Ramos (cell line): ENCODE data around the gene ABHD2.
"Not testable (repeated sequence)": the region's sequence is repeated elsewhere in the genome, so short reads cannot be mapped to it uniquely, and the experiment has no call there.

Experiments
- in situ Hi-C: fragments of 300-500 bp; cut with MboI; formaldehyde crosslinking; loops from one replicate; pipeline ENCODE4 v1.14.3; 2022; ENCODE audit warnings: low sequenced_read_pairs; ENCODE audit not compliant: unreplicated experiment

The ABHD2 gene

DNA sequence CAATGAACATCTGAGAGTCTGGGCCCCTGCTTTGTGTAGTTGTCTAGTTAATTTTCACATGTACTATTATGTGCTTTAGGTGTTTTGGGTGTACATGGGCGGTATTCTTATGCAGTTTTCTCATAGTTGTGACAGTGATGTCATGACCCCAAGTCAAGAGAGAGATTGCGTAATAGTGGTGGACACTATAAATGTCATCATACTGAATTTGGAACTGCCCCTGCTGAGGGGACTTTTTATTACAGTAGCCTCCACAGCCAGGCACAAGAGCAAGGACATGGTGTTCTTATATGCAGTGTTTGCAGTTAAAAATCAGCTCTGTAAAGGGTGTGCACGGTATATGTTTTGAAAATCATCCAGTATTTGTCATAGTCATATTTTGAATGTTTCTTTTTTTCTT is 29.5 kb downstream of the ABHD2 start:
- in situ Hi-C loops: no loop called here

DNA sequence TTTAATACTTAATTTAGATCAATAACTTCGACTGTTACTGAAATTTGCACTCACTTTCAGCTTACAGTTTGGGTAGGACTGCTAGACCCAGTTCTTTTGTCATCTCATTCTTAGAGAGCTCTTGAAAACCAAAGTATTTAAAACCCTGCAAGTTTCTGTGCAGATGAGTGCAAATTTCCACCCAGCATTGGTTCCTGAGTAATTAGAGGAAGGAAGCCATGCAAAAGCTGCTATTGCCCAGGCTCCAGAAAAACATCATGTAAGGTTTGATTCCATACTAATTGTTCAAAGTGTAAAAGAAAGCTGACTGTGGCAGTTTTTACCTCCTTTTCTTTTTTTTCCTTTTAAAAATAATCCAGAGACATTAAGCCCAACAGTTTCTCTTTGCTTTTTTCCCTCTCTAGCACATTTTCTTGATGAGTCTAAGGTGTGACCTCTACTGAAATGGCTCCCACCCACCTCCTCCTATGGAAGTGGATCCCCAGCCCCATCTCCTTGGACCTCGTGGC is 30.3 kb downstream of the ABHD2 start:
- in situ Hi-C loops: no loop called here

DNA sequence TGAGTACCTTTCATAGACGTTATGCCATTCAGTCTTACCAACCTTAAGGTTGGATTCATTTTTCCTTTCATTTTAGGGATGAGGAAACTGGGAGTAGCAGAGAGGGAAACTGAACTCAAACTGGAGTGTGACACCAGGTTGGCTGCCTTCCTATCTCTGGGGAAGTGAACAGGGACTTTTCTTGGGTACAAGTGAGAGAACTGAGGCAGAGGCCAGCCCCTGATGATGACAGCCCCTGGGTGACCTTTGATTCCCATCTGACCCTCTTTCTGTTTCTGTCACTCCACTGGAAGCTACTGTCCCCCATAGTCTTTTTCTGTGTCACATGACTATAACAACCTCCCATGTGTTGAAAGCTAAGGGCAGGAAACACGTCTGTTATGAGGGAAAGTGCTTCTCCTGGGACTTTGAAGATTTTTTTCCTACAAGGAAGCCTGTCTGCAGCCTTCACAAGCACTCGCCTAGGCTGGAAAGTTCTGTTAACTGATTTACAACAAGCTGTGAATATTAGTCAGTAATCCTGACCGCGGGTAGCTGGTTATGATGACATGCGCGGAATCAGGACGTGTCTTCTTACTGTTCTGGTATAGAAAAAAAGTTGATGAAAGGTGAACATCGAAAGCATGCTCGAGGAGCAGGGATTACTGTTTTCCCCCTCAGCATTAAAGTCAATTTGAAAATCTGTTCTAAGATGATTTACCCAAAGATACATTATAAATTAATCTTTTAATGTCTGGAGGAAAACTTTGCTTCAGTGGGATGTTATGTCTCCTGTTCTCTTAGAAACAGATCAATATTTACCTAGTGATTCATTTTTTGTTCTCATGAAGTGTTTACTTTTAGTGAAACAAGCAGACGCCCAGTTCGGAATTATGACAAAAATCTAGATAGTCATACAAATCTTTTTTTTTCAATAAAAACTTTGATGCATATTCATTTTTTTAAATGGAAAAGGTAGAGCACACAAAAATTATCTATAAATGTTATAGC is 31.5 kb downstream of the ABHD2 start:
- in situ Hi-C loops: no loop called here

DNA sequence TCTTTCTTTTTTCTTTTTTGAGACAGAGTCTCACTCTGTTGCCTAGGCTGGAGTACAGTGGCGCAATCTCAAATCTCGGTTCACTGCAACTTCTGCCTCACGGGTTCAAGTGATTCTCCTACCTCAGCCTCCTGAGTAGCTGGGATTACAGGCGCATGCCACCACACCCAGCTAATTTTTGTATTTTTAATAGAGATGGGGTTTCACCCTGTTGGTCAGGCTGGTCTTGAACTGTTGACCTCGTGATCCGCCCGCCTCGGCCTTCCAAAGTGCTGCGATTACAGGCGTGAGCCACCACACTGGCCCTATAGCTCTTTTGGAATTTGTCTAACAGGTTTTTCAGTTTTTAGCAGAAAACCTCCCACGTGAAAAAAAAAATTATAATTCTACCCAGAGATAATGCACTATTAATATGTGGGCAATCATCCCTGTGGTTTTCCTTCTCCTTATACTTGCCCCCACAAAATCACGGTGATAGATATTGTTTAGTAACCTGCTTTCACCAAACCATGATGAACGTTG is 32.3 kb downstream of the ABHD2 start:
- in situ Hi-C loops: not testable (repeated sequence)

DNA sequence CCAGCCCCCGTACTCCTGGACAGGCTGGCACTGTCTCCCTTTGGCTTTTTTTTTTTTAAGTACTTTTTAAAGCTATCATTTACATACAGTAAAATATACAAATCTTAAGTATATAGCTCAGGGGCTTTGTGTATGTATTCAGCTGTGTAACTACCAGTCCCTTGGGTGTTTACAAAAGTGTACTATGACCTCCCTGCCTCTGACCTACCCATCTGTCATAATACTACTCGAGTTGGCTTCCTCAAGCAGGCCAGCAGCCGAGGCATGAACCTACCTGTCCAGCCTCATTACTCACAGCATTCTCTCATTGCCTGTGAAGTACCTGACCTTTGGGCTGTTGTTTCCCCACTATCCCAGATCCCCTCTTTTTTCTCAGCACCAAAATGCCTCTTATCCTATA is 33.2 kb downstream of the ABHD2 start:
- in situ Hi-C loops: no loop called here

DNA sequence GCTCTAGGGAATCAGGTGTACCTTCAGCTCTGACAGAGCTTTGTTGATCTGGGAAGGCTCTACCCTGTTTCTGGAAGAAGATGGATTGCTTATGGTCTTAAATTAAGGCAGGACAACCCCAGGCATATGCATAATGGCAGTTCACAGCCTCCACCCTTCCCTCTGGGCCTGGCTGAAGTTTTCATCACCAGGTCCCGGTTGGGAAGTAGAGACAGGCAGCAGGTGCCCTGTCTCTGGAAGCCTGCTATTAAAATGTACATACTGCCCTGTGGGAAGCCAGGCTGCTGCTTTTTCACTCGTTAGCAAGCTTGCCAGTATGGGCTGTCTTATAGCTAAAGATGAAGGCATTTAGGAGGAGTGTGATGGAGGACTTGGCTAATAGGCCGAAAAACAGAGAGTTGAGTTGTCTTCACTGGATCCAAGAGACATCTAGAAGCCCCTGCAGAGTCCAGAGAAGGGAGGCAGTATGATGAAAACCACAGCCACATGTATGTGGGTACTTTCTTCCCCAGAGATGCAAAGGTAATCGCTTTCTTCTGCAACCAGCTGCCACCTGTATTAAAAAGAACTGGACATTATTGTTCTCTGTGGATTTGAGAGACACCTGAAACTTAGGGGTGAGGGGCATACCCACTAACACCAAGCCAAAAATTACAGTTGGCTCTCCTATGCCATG is 34.4 kb downstream of the ABHD2 start:
- in situ Hi-C loops: no loop called here

DNA sequence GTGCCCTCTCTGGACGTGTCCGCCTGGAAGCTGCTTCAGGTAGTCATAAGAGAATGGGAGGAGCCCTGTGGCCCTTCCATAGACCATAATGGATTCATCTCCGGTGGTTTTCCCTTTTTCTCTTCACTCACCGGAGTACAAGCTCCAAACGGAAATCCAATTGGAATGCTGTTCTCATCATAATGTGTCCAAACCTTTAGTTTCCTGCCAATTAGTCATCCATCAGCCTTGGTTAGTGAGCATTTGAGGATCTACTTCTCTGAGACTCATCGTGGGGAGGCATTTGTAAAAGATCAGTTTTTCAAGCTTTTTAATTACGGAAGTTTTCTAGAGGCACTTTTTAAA is 34.9 kb downstream of the ABHD2 start:
- in situ Hi-C loops: no loop called here

DNA sequence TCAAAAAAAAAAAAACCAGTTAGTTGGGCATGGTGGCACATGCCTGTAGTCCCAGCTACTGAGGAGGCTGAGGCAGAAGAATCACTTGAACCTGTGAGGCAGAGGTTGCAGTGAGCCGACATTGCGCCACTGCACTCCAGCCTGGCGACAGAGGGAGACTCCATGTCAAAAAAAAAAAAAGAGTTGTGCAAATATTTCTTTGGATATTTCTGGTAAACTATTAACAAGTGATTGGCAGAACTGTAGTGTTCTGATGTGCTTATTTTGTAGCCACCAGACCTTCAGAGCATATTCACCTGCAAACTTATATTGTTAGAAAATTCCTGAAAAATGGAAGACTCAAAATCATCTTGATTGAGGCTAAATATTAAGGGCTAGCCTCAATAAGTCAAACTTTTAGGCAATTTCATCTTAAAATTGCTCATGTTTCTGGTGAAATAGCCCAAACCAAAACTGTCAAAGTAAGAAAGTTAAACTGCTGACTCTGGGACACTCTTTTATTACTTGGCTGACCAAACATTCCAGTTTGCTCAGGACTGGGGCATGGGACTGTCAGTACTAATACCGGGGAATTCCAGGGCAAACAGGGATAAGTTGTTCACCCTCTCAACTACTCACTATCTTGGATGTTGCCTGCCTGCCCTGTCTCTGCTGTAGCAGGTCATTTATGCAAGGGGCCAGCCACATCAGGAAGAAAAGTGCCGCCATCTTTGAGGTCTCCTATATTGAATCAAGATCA is 37.0 kb downstream of the ABHD2 start:
- in situ Hi-C loops: loop anchor here (5.0 kb wide), 1 partner anchor 68 kb away; no protein-coding TSS in a partner anchor

DNA sequence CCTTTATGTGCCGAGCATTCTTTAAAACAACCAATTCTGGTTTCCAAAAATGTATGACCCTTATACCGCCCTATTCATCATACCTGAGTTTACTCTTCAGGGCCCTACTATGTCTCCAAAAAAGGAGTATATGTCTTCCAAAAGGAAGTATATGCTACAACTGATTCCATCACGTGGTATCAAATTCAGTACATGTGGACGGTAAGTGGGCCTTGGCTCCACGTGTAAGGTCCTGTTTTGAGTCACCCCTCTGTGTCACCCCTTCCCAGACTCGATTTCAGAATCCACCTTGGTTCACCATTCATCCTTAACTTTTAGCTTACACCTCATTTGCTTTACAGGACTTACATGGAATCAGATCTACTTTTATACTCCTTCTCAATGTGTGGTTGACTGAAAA is 37.8 kb downstream of the ABHD2 start:
- in situ Hi-C loops: loop anchor here (5.0 kb wide), 1 partner anchor 69 kb away; no protein-coding TSS in a partner anchor

DNA sequence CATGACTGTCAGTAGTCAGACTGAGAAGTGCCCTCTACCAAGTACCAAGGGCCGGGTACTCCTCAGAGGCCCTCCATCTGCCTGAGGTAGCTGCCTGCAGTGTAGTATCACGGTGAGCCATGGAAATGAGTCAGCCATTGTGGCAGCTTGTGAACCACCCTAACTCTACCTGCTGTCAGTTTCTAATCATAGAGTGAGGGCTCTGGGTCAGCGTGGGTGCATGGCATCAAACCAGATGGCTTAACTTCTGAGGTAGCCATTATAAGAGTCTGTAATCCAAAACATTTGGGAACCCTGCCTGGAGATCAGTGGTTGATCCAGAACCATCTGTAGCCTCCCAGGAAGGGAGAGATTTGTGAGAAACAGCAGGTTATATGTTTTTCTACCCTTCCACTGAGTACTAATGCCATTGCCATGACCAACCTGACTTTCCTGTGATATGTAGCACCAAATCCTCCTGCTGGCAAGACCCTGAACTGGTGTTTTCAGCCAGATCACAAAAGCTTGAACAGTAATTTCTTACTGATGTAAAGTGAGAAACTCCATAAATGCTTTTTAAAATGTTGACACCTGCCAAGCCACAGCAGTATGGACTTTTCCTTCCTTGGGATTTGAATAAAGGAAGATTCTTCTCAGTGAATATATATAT is 38.9 kb downstream of the ABHD2 start:
- in situ Hi-C loops: loop anchor here (5.0 kb wide), 1 partner anchor 70 kb away; no protein-coding TSS in a partner anchor

DNA sequence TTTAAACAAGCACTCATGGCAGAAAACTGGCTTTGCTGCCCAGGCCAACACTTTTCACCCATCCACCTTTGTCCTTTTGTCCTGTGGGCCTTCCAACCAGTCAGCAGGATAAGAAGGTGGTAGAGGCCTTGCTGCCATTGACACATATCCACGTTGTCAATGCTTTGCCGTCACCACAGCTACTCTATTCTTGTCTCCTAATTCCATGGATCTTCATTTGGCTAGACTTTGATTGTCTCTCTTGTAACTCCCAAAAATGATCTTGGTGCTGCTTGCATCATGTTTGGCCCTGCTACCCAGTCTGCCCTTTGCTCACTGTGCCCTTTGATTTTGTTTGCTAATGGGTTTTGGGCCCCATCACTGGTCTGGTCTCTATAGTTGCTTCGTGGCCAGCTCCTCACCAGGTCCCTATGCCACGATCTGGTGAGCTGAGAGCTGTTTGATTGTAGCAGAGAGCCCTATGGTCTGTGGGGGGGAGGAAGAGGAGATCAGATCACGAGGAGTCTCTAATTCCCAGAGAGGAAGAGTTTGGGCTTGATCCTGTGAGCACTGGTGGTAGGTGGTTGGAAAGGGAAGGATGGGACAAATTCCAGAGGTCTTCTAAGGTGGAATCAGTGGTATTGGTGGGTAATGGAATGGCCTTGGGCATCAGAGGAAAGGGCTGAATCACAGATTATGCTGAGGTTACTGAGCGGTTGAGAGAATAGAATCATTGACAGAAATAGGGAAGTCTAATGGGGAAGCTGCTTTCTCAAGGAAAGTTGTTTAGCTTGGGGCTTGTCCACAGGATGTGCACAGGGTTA is 40.3 kb downstream of the ABHD2 start:
- in situ Hi-C loops: loop anchor here (5.0 kb wide), 1 partner anchor 71 kb away; no protein-coding TSS in a partner anchor

DNA sequence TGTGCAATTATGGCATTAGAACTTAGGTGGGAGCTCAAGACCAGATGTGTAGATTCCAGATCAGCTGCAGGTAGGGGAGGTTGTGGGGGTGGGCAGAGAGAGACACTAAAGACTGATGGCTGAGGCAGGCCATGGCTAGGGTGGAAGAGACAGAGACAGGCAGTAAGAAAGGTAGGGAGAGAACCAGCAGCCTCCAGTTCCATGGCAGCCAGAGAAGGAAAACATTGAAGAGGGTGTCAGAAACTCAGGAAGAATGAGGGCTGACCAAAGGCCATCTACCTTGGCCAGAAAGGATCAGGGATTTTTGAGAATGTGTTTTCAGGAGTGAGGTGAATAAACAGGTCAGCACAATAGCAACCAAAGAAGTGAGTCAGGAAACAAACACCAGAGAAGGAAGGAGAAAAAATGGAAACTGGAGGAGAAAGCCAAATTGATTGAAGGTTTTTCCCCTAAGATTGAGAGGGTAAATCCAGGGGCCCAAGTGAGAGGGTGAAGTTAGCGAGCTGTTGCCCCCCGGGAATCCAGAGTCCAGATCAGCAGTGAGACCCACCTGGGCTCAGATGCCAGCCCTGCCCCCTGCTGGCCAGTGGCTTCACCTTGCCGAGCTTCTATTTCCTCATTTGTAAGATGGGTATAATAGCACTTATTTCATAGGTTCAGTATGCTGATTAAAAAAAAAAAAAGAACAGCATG is 41.0 kb downstream of the ABHD2 start:
- in situ Hi-C loops: loop anchor here (5.0 kb wide), 1 partner anchor 72 kb away; no protein-coding TSS in a partner anchor

DNA sequence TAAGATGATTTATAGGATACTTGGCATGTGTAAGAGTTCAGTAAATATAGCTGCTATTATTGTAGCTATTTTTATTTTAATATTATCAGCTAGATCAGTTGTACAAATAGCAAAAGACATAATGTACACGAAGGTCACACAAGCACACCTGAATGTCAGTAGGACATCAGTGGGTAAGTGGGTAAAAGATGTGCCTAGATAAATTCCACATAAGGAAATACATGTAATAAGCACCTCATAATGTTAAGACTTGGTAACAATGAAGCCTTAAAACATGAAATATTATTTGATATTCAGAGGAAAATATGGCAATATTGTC is 41.5 kb downstream of the ABHD2 start:
- in situ Hi-C loops: loop anchor here (5.0 kb wide), 1 partner anchor 72 kb away; no protein-coding TSS in a partner anchor

DNA sequence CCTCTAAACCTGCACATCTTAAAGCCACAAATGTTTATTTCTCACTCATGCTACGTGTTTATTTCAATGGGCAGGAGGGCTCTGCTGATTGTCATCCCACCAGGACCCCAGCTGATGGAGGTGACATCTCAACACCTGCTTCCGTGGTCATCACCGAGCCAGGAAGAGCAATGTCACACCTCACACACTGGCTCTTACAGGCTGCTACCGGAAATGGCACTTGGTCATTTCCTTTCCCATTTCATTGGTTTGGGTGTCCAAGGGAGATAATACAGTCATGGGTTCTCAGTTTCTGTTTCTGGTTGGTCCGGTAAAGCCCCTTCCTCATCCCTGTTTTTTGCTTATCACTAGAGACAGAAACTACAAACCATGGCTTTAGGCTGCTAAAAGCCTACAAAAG is 41.9 kb downstream of the ABHD2 start:
- in situ Hi-C loops: no loop called here

DNA sequence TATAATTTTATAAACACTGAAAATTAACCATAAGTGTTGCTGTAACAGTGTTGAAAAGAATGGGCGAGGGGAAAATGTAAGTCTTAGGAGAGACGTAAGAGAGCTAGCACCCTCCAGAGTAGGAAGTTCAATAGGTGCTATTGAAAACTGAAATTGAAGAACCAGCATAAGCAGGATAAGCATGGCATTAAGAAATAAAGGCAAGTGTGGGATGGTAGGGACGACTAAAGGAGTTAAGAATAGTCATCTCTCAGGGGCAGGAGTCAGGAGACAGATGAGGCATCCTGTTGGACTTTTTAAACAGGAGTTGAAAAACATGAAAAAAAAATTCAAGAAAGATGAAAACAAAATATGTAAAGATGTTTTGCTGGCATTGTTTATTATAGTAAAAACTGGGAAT is 43.5 kb downstream of the ABHD2 start:
- in situ Hi-C loops: no loop called here

DNA sequence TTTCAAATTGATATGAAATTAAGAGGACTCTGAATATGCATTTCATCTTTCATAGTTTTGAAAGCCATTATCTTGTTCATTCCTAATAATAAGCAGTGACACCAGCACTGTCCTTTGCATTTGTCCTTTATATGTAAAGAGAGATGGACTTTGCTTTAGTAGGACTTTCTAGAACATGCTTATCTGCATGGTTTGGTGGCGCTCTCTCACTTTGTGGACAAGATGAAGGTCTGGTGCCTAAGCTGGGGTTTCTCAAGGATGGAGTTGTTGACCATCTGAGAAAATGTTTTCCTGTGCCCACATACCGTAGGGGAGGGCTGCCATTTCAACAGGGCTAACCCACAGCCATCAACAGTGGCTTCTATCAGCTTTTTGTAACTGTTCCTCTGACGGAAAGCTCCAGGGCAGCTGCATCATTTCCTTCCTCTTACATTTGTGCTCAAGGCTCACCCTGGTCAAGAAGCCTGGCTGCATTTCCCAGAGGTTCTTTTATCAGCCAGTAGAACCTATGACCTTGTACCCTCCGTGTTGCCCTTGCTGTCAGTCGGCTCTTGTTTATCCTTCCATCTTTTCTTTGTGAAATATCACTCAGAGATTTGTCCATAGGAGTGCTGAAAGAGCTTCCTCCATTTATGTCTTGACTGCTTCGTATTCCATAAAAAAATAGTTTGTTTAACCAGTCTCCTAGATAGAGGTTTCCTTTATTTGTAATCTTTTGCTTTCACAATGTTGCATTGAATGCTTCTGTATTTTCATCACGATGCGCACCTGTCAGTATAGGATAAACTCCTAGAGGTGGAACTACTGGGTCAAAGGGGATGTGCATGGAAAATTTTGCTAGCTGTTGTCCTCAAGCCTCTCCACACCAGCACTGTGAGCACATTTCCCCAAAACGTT is 44.6 kb downstream of the ABHD2 start:
- in situ Hi-C loops: no loop called here

DNA sequence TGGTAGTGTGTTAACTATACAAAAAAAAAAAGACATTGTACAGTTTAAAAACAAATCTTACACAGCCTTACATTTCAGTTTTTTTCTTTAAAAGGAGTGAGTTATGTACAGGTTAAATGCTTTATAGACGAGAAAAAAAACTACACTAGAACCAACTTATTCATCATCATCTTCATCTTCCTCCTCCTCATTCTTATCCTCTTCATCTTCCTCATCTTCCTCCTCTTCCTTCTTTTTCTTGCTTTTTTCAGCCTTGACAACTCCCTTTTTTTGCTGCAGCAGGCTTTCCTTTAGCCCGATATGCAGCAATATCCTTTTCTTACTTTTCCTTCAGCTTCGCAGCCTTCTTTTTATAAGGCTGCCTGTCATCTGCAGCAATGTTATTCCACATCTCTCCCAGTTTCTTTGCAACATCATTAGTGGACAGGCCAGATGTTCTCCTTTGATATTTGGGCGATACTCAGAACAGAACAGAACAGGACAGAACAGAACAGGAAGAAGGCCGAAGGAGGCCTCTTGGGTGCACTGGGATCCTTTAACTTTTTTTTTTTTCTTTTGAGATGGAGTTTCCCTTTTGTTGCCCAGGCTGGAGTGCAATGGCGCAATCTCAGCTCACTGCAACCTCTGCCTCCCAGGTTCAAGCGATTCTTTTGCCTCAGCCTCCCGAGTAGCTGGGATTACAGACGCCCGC is 47.3 kb downstream of the ABHD2 start:
- in situ Hi-C loops: not testable (repeated sequence)
